Loucy (cell line): ENCODE results near the gene NTN4.

Experiments used
- CTCF ChIP-seq: fragments of 200-600 bp; sonication (generic); conservative IDR thresholded peaks from 2 replicates; pipeline ENCODE4 v1.5.1; 2014; ENCODE audit warnings: mild to moderate bottlenecking, antibody characterized with exemption, low read length
- EZH2phosphoT487 ChIP-seq: fragments of 200-600 bp; IDR thresholded peaks from 2 replicates; pipeline ENCODE4 v1.6.1; 2018; ENCODE audit warnings: antibody characterized with exemption, mild to moderate bottlenecking, moderate library complexity, borderline replicate concordance

- TF ChIP-seq CTCF: no peak
- TF ChIP-seq EZH2phosphoT487: no peak
Observed at GRCh38 chr12:95796225-95796981, 5.8 kb upstream of the NTN4 start.
